Stimulated activated CD4-positive, alpha-beta T cell treated with anti-CD3 and anti-CD28 coated beads, Interleukin-4, amount 100 ng/mL, for 4 hours (primary cell): ENCODE results near the gene LRRIQ4.
A peak's percentile ranks its signal among the peaks of the same experiment; 100 is the strongest.

Experiments used
- DNase-seq, 2 experiments: peaks; one replicate each; pipeline ENCODE4 v3.0.0-alpha.2; 2020

The LRRIQ4 gene

DNA sequence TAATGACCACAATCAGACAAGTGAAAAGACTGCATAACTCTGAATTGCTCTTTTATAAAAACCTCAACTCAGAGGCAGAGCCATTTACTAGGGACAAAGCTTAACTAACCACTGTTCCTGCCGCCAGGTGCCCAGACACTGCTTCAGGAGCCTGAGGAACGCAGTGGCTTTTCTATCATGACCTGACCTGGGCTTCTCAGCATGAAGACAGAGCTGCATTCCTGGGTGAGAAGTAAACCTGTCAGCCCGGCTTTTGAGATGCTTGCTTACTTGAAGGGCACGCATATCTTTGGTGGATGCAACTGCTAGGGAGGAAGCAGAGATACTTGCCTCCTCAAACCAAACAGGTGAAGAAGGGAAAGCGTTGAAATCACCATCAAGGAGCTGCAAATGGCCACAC is 49.2 kb downstream of the LRRIQ4 start:
- no peak for DNase-seq

DNA sequence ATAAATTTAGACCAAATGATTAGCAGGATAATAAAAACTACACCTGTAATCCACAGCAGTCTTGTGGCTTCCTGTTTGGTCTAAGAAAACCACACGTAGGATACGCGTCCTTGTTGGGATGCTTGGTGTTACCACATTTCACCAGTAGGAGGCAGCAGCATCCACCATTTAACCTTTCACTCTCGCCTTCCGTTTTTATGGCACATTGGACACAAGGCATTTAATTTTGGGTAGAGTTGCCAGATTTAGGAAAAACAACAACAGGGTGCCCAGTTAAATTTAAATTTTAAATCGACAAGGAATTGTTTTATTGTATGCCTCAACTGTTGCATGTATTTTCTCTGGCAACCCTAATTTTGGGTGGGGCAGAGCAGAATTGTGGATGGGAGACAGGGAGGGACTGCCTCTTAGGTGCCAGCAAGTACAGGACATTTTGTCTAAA is 50.8 kb downstream of the LRRIQ4 start:
- peak; percentile 39 to 45 for DNase-seq

DNA sequence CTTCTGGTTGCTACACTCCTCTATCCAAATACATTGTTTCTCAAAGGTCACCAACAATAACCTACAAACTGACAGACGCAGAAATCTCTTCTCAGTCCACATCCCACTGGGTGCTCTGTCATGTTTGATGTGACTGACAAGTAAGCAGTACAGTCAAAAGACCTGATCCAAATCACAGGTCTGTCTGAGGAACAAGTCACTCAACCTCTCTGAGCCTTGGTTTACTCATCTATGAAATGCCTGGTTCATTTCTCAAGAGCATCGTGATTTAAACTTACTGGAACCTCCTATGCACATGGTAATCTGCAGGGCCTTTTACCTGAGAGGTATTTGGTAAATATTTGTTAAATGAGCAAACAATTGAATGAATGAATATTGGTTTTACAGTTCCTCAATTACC is 51.6 kb downstream of the LRRIQ4 start:
- DNase-seq = no peak

DNA sequence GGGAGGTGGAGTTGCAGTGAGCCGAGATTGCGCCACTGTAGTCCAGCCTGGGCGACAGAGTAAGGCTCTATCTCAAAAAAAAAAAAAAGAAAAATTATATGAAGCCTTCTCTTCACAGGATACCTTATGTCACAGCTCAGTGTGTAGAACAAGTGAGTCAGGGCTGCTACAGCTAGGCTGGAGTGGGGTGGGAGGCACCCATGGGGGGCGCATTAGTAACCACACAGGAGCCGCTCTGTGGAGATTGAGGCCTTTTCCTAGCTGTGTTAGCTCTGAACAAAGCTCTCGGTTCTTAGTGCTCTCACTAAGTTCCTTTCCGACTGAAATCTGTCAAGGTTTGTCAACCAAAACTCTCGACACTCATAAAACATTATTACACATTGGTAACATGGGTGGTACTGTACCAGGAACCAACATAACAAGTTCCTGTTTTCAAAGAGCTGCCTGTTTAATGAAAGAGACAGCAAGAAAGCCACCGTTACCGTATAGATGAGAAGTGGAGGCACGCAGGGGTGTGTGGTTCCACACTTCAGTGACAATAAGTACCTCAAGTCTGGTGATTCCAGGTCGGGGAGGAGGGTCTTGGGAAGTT is 52.6 kb downstream of the LRRIQ4 start:
- DNase-seq = peak; percentile 3 to 19

DNA sequence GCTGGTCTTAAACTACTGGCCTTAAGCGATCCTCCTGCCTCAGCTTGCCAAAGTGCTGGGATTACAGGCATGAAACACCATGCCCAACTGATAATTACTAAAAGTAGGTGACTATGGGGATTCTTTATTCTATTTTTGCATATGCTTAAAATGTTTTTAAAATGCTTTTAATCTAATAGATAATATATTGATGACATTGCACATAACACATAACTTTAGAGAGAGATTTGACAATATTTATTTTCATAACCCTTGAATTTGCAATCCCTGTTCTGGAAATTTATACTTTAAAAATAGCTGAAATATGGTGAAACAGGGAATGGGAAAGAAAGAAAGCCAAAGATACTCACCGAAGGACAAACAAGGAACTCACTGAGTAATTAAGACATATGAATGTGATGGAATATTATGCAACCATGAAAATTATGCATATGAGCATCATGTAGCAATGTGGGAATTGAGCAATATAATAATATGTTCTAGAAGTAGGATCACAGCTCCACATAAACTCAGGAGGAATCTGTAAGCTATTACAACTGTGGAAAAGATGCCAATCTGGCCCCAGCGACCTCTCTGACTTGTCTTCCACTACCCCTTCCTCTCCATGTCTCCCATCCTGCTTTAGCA is 55.0 kb downstream of the LRRIQ4 start:
- DNase-seq = no peak

DNA sequence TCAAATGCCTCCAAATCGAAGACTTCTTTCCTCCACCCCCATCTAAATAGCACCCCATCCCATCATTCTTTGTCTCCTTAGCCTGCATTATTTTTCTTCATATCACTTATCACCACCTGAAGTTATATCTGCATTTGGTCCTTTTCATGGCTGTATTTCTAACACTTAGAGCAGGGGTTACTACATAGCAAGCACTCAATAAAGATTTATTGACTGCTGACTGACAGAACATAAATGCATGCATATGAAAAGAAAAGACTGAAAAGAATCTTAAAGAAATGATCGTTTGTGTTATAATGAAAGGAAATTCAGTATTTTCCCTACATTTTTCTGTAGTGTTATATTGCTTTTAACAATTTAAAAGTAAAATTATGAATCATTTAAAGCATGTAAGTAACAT is 55.7 kb downstream of the LRRIQ4 start:
- no peak for DNase-seq

DNA sequence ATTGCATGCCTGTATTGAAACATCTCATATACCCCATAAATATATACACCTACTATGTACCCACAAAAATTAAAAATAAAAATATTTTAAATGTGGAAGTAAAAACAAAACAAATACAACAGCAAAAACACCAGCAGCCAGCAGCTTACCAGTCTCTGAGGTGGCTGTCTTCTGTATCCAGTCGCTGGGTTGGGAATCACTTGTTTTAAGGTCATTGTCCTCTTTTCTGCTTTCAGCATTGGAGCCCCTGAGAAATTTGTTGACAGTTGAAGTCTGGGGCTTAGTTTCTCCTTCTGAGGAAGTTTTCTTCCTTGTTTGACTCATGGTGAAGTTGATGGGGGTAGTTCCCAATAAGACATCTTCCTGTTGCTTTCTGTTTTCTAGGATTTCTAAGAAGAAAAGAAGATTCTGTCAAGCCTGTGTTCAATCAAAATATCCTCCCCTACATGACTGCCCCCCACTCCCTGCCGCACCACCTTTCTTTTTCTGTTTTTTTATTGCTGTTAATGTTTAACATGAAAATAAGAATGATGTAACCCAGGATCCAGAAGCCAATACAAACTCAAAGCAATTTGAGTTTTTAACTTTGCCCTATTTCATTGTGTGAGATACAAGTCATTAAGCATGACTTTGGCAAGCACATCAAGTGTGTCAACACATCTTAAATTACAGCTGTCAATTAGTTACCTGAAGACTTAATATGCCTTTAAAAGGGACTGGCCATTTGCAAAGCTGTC is 57.0 kb downstream of the LRRIQ4 start, which contains the start of gene LRRC31:
TSS of gene LRRC31 (minus strand) at position 452 of the 737 bp plus-strand sequence. CDS start at position 324, 128 bp downstream.
- DNase-seq = no peak

DNA sequence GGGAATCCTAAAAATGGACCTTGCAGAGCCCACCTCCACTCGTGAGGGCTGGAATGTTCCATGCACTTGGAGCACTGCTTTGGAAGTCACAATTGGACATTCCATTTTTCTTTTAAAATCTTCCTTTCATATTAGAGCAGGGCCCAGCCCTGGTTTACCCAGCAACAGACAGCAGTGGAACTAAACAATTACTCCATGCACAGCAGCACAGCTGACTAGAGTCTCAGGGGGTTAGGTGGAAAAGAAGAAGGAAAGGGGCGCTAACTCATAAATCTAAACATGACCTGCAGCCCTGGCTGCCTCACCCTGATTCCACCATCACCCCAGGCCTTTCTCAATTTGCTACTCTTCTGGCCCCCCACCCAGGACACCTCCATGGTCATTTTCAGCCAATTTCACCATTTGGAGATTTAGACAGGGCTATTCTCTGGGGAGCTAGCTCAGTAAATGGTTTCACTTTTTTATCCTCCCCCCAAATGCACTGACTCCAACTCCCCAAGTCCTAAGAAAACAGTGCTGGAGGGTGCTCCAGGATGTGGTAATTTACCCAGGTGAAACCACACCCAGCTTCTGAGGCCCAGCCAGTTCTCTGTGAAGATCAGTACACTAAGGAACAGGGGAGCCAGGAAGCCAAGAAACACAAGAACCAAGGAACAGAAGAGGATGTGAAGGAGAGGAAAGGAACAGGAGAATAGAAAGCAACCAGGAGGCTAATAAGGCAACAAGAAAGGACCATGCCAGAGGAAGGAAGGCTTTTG is 58.6 kb downstream of the LRRIQ4 start:
- no peak for DNase-seq

DNA sequence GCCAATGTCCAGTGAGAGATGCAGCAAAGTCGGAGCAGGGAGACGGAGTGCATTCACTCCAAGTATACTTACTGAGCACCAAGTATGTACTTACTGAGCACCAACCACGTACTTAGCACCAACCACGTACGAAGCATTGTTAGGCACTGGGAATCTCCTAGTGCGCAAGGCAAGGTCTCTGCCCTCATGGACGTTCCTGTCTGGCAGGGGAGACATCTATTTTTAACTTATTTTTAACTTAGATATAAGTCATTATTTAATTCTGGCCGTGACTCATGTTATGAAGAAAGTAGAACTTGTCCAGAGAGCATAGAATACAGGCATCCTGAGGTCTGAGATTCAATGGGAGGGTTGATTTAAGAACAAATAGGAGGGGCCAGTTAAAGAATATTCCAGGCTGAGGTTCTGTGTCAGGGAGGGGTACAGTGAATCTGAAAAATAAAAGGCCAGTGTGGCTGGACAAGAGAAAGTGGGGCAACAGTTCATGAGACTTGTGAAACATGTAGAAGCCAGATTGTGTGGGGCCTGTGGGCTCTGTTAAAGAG is 66.4 kb downstream of the LRRIQ4 start:
- no peak for DNase-seq

DNA sequence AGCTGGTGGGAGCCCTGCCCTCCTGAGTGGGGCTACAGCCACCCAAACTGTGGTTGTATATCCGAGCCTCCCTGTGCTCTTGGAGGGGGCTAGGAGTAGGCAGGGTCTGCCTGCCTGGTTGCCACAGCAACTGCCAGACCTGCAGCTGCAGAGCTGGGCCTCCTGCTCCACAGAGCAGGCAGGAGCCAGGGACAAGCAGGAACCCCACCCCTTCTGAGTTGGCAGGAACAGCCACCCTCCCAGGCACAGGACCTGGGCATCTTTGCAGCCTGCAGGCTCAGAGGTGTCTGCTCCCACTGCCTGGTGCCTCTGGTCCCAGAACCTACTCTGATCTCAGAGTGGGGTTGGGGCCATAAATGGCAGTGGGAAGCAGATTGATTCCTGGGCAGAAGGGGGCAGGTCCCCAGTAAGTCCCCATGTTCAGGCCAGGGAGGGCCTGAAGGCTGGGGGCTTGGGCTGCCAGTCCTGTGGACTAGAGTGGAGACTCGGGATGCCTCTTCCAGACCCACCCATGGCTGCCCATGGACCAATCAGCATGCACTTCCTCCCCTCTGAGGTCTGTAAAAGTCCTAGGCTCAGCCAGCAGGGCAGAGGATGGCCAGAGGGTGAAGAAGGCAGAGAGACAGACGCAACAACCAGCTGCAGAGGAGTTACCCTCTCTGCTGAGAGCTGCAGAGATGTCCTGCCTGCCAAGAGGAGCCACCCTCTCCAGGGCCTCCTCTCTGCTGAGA is 67.3 kb downstream of the LRRIQ4 start:
- DNase-seq = no peak

DNA sequence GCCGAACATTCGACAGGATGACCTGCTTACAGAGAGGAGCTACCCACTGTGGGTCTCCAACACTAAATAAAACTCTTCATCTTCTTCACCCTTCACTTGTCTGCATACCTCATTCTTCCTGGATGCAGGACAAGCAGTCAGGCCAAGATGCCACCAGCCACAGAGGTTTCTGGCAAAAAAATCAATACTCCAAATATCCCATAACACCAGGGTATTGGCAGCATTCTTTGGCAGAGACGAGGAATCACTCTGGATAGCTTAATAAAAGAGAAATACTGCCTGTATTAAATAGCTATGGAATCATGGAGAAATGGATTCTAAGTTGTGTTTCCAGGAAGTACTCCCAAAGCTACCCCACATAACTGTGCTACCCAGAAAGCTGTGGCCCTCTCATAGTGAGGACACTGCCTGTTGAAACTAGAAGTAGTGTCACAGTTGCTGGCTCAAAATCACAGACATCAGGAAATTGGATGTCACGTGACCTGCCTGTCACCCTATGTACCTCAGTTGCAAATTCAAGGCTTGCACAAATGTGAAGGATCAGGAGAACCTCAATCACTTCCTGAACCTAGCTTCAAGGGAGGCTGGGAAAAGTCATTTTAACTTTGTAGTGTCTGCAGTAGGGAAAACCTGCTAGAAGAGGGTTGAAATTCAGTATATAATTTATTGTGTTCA is 68.0 kb downstream of the LRRIQ4 start:
- DNase-seq = no peak

DNA sequence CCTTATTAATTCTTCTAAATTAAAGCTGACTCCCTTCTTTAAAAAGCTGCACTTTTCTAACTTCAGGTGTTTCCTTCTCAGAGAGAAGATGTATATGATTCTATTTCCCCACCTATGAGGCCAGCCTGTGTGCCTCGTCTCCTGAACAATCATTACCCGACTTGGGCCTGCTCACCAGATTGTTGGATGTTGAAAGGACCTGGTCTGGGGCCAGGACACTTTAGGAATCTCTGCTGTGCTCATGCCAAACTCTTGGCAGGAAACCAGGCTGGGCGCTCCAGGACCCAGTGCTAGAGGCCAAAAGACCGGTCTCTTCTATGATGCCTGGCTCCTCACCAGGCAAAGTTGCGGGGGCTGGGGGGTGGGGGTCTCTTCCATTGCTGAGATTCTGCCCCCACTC is 74.0 kb downstream of the LRRIQ4 start:
- DNase-seq = no peak
